ENCODE measurements around the gene HOXC6. TPM values are rescaled to one million over a fixed set of nuclear protein-coding genes. Genes with fewer than 3 reads are reported as not detected.

HOXC6 gene
- total and polyA plus RNA-seq, 2 of the 8 experiments (the other 6 are each of a cell fraction or from before 2014, with no cell fraction given): not detected

DNA sequence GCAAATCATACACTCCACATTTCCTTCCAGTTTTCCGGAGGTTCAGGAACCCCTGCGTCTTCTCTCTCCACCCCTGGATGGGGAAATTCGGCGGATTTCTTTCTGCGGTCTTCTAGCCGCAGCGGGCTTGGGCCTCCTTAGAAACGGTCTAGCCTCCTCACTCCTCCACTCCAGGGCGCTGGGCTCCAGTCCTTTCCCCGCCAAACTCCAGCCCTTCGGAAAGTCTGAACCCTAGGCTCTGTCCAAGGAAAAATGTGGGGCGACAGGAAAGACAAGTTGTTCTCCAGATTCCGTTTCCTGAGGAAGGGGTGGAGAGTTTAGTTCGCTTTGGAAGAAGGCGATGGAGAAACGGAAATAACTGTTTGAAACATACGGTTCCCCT lies 44.7 kb upstream of the HOXC6 start:
- Histone ChIP-seq H2AFZ (ENCODE audit: low read length) (no peak overlapping the region), H3K23me2 (ENCODE audit: low read depth, low read length) (no peaks in the 10 kb centered on the region; the same call in 1 of the 2 replicates), H3K4me1 (replicated peaks in 1 of 4; ENCODE audit: control insufficient read depth in 3 of 4, insufficient read depth in 4 of 4, low read length in 3 of 4) (peaks cover 0 to 6% (median 3%) of the 10 kb centered on the region in 4 experiments; a peak in 4 of 7 replicates), H3K56ac (replicated peaks; ENCODE audit: insufficient read length, low read depth, low read length) (no peak overlapping the region), H3K27me3 (replicated peaks in 1 of 4; ENCODE audit: control insufficient read depth in 3 of 4, extremely low read depth in 1 of 4, insufficient read depth in 3 of 4, low read length in 3 of 4) (peaks cover 91 to 99% (median 97%) of the 10 kb centered on the region in 4 experiments), H4K8ac (ENCODE audit: extremely low read depth, insufficient read depth, low read length) (no peak overlapping the region), H4K5ac (ENCODE audit: insufficient read length, low read depth, low read length) (no peak overlapping the region), H3K4ac (replicated peaks; ENCODE audit: insufficient read length, low read depth, low read length) (no peak overlapping the region), H2BK12ac (ENCODE audit: low read depth, low read length) (no peak overlapping the region), H3K9me3 (ENCODE audit: insufficient read depth in 2 of 2, low read depth in 1 of 2, low read length in 1 of 2) (peaks cover 0 to 9% of the 10 kb centered on the region in 2 experiments; a peak in 1 of 4 replicates), H3K79me2 (ENCODE audit: control insufficient read depth in 1 of 2, insufficient read depth in 2 of 2, low read length in 2 of 2) (no peaks in the 10 kb centered on the region), H3K27ac (ENCODE audit: low read depth, low read length) (no peak overlapping the region), H4K20me1 (replicated peaks in 1 of 2; ENCODE audit: control insufficient read depth in 1 of 2, insufficient read depth in 2 of 2, low read length in 2 of 2) (peaks cover 17 to 34% of the 10 kb centered on the region in 2 experiments), H2BK120ac (replicated peaks; ENCODE audit: low read depth, low read length) (no peak overlapping the region), H3K4me2 (ENCODE audit: insufficient read depth in 1 of 2, low read depth in 2 of 2, low read length in 2 of 2) (no peak overlapping the region), H2BK15ac (ENCODE audit: low read length) (no peak overlapping the region), H3K14ac (ENCODE audit: insufficient read length) (no peak overlapping the region), H3K23ac (ENCODE audit: insufficient read length) (no peak overlapping the region), H2BK5ac (ENCODE audit: low read depth, low read length) (no peak overlapping the region), H3K4me3 (ENCODE audit: extremely low read depth in 1 of 4, insufficient read depth in 2 of 4, low read depth in 3 of 4, low read length in 4 of 4) (no peak overlapping the region), H3K36me3 (ENCODE audit: control insufficient read depth in 2 of 4, insufficient read depth in 4 of 4, low read length in 3 of 4) (peaks cover 0 to 8% (median 0%) of the 10 kb centered on the region in 4 experiments; a peak in 1 of 8 replicates), H3K79me1 (ENCODE audit: low read depth, low read length) (no peaks in the 10 kb centered on the region), H2AK5ac (ENCODE audit: low read depth, low read length) (no peak overlapping the region), H4K91ac (replicated peaks; ENCODE audit: insufficient read length, low read length) (no peak overlapping the region), H3K9ac (replicated peaks in 1 of 4; ENCODE audit: extremely low read depth in 1 of 4, low read depth in 3 of 4, low read length in 3 of 4) (no peak overlapping the region), H3K18ac (ENCODE audit: extremely low read depth, low read length) (no peak overlapping the region), H2BK20ac (ENCODE audit: low read length) (no peak overlapping the region)
- POLR2A ChIA-PET (ENCODE audit: partially characterized antibody): no interaction called here
- CTCF ChIA-PET (ENCODE audit: partially characterized antibody): interaction anchor here (3.4 to 5.8 kb wide), 5 partner anchors 21 to 231 kb away, joined by 20 to 91 read pairs (median 40); partner anchors contain the start of genes HOXC12, HOXC8 and HOXC9
- 17% methylated on average over 17 of the region's 17 CpGs; no CpG with 5 or more reads in 1 of the 2 experiments for WGBS, 2 experiments (ENCODE audit: extremely low coverage in 1 of 2, insufficient coverage in 1 of 2, insufficient read length in 1 of 2, insufficient replicate concordance in 2 of 2, low coverage in 1 of 2, low lambda C conversion rate in 2 of 2, missing lambda C conversion rate in 1 of 2)
- FAIRE-seq (no peak), DNase-seq (ENCODE audit: low read depth in 1 of 2, low spot score in 2 of 2) (no peak)
- TF ChIP-seq SP2 (IDR thresholded peaks at IDR 0.05; ENCODE audit: low read length) (no peak), GABPA (IDR thresholded peaks at IDR 0.05; ENCODE audit: borderline replicate concordance, insufficient read depth, low read length) (no peak), CBX8 (IDR thresholded peaks at IDR 0.05; ENCODE audit: borderline replicate concordance, low read depth, low read length) (no peak; the same call in 1 of the 2 replicates), POLR2A (IDR thresholded peaks at IDR 0.05; ENCODE audit: control extremely low read depth in 1 of 2, low read depth in 2 of 2, low read length in 2 of 2) (no peak), TAF7 (optimal IDR thresholded peaks at IDR 0.05; ENCODE audit: borderline replicate concordance, low read depth, low read length) (no peak), CTBP2 (IDR thresholded peaks at IDR 0.05; ENCODE audit: borderline replicate concordance, insufficient read depth, insufficient read length, low read length) (no peak), SAP30 (IDR thresholded peaks at IDR 0.05; ENCODE audit: insufficient read depth, insufficient replicate concordance, low read length) (no peak), HDAC2 (IDR thresholded peaks at IDR 0.05; ENCODE audit: borderline replicate concordance in 1 of 2, low read depth in 2 of 2, low read length in 2 of 2) (no peak), EZH2 (IDR thresholded peaks at IDR 0.05; ENCODE audit: low read depth, low read length, severe bottlenecking) (peak; percentile 90), CHD1 (IDR thresholded peaks at IDR 0.05; ENCODE audit: low read depth, low read length) (no peak), SUZ12 (IDR thresholded peaks at IDR 0.05; ENCODE audit: low read length) (peak; percentile 94), RAD21 (IDR thresholded peaks at IDR 0.05 in 1 of 2, conservative IDR thresholded peaks at IDR 0.05 in 1 of 2; ENCODE audit: low read depth in 2 of 2, low read length in 2 of 2) (no peak)

Data from H1 (cell line).